HG03354 (cell line): ENCODE results near the gene CHURC1.

Source experiments
- ATAC-seq: cut with Tn5 transposase; IDR thresholded peaks from one replicate; pipeline ENCODE4 v1.9.1; 2021; ENCODE audit warnings: mild to moderate bottlenecking; ENCODE audit not compliant: unreplicated experiment, poor library complexity, severe bottlenecking

Gene CHURC1

GRCh38 chr14:64973826-64974225, 59.6 kb downstream of the CHURC1 start:
- ATAC-seq: no peak

DNA sequence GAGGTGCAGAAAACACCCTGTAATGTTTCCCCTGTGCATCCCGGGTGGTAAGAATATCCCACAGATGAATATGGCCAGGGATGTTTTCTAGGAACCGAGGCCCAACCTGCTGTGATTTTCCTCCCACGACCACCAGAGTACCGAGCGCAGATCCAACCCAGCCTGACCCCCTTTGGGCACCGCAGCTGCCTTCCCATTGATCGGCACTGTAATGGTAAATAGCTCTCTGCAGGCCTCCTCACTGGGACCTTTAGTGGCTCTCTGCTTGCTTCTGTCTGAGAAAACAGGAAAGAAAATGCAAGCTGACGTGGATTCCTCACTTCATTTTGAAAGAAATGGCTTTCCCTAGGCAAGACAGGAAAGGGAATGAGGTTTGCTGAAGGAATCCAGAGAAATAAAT, 60.3 kb downstream of the CHURC1 start:
- no peak for ATAC-seq

GRCh38 chr14:64979336-64980074, 65.2 kb downstream of the CHURC1 start:
- no peak for ATAC-seq

DNA sequence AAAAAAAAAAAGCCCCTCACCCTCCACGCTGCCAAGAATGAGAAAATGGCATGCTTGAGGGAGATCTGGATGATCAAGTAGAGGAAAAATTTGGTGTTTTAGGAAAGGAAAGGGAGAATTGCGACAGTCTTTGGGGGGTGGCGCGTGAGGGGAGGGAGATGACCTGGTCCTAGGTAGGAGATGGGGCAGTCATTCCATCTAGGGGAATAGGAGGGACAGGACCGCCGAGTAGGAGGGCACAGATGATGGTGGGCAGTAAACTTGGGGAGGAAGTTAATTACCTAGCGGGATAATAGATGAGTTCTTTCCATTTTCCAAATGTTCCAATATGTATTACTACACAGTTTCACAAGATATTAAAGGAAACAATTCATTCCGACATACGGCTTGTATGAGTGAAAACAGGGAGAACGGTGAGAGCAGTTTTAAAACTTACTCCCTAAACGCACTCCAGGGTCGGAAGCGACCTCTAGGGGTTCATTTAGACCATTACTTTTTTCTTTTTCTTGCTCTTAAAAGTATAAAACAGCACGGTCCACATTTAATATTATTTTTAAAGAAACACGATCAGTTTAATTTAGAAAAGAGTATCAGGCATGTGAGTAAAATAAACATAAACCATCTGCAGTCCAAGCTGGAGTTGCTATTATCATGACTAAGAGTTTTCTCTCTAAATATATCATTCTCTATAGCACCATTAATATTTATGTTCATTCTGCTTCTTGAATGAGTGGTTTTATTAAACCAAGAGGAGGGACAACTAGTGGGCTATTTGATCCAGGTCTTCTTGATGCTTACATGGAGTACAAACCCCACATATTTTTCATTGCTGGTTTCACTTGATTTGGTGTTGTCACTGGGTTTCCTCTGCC, 69.4 kb downstream of the CHURC1 start:
- ATAC-seq: no peak
